ENCODE measurements around the gene TRABD2A.

DNA sequence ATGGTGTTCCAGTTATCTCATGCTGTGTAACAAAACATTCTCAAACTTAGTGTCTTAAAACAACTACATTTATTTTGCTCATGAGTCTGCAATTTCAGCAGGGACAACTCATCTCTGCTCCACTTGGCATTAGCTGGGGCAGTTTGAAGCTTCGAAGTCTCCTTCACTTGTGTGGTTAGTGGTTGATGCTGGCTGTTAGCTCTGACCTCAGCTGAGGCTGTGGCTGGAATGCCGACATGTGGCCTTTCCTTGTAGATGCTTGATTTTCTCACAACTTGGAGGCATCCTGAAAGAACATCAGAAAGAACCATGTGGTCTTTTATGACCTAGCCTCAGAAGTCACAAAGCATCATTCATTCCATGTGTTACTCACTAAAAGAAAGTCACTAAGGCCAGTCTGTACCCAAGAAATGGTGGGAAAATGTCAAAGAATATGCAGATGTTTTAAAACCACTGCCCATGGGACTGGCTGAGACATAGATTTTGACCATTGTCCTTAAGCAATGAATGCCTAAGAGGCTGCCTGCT lies 20.8 kb upstream of the TRABD2A start:
- TF ChIP-seq, protein P1, sequence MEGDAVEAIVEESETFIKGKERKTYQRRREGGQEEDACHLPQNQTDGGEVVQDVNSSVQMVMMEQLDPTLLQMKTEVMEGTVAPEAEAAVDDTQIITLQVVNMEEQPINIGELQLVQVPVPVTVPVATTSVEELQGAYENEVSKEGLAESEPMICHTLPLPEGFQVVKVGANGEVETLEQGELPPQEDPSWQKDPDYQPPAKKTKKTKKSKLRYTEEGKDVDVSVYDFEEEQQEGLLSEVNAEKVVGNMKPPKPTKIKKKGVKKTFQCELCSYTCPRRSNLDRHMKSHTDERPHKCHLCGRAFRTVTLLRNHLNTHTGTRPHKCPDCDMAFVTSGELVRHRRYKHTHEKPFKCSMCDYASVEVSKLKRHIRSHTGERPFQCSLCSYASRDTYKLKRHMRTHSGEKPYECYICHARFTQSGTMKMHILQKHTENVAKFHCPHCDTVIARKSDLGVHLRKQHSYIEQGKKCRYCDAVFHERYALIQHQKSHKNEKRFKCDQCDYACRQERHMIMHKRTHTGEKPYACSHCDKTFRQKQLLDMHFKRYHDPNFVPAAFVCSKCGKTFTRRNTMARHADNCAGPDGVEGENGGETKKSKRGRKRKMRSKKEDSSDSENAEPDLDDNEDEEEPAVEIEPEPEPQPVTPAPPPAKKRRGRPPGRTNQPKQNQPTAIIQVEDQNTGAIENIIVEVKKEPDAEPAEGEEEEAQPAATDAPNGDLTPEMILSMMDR (optimal IDR thresholded peaks at IDR 0.05 in 1 of 3, IDR thresholded peaks at IDR 0.05 in 1 of 3, conservative IDR thresholded peaks at IDR 0.05 in 1 of 3; ENCODE audit: extremely low read depth in 1 of 3, insufficient read depth in 2 of 3, low read length in 3 of 3), result no peak
- no peak for TF ChIP-seq EZH2 (IDR thresholded peaks at IDR 0.05; ENCODE audit: low read length)

Measured in keratinocyte (primary cell).